Activated T-cell treated with anti-CD3 and anti-CD28 coated beads, Interleukin-2, amount 50 U/mL, for 1 hour (primary cell): Measurements from ENCODE around the gene AGBL4.

ENCODE experiments used
- DNase-seq: peaks from one replicate; pipeline ENCODE4 v3.0.0-alpha.2; 2020

The AGBL4 gene

DNA sequence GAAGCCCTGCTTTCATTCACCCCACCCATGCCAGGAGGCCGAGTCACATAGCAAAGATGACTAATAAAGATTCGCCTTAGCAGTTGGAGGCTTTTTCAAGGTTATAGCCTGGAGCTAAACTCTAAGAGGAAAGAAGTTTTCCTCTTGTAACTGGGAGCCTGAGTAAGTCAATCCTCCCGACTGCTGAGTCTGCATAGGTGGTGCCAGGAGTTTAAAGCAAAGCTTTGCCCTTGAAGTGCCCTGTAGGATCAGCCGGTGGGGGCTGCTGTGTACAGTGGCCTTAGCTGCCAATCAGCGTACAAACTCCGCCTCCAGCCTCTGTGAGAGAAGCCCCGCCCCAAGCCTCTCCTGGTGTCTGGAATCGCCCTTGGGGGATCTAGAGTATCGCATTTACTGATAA lies 1404.2 kb downstream of the AGBL4 start:
- DNase-seq, result no peak

DNA sequence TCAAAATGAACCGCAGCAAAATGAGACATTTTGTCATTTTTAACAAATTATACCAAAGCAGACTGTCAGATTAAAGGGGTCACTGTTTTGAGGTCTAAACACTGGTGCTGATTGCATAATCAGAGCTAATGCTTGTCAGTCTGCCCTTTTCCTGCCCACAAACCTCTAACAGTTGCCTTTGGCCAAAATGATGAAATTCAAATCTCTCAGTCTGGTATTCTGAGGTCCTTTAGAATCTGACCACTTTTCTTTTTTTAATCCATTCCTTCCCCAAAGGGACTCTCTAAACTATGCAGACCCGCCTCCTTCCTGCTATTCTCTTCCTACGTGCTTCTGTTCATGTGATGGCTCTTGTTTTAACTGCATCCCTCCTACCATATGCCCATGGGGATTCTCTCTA lies 1406.5 kb downstream of the AGBL4 start:
- no peak for DNase-seq

DNA sequence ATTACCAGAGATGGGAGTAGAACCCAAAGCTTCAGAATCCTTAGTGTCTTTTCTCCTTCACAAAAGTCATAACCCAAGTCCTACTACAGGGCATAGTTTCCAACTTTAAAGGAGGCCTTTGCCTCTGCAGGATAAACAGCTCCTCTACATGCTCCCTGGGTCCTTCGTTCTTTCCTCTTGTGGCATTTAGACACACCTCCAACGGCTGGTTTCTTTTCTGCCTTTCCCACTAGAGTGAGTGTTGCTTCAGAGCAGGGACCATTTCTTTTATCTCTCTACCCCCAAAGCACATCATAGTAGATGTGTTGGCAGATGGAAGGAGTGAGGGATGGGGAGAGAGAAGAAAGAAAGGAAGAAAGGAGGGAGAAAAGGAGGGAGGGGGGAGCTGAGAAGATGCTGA lies 1407.0 kb downstream of the AGBL4 start:
- no peak for DNase-seq

DNA sequence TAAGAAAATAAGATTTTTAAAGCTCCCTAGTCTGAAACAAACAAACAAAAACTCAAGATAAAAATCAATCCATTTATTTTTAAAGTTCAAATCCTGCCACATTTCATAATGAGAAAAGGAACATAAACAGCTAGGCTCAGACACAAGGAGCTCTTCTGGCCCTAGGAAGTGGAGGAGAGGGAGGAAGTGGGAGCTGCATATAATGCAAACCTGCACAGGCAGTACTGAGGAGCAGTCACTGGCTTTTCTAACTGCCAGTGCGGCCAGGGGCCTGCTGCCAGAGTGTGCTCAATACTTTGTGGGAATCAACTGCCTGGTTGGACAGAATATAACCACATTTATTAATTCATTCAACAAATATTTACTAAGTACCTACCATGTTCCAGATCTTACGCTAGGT lies 1411.9 kb downstream of the AGBL4 start:
- DNase-seq, result no peak

DNA sequence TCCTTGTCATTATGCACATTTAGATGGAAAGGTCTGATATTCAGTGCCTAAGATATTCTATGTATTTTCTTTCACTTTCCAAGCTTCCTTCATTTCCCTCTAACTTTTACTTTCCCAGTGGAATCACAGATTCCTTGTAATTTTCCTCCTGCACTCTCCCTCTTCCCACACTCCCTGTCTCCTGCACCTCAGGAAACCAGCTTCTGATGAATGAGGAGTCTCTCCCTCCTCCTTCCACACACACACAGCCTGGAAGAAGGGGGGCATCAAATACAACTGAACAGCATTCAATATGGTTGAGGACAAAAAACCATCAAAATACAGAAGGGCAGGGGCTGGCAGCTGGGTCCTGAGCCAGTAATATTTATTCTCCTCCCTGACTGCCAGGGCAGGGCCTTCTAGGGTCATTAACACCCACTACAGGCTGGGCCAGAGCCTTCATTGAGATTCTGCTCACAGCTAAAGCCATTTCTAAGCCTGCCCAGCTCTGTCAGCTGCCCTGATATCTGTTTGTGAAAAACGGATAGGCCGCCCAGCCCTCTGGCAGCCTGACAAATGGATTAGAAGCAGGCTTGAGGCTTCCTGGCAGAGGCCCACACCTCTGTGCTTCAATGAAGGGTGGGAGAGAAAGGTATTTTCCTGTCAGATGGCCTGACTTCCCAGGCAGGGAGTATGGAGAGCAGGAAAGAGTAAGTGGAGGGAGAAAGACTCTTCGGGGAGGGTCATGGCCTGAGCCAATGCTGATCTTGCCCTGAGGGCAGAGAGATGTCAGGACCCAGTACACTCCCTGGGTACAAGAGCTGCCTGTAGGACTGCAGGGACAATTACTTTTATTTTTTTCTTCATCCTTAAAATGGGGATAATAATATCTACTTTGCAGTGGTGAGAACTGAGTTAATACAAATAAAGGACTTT lies 1412.9 kb downstream of the AGBL4 start:
- DNase-seq, result no peak

DNA sequence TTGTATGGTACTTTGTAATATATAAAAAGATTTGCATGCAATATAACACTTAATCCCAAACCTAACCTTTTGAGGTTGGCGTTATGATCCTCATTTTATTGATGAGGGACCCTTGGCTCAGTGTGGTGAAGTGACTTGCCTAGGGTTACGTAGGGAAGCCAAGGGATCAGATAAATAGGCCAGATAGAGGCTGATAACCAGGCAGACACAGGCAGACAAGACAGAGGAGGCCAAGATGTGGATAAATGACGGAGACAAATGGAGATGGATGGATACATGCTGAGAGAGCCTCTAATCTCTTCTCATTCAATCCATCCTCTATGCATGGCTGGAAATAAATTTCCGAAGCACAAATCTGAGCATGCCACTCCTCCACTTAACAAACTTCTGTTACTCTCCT lies 1414.9 kb downstream of the AGBL4 start:
- DNase-seq, result no peak

DNA sequence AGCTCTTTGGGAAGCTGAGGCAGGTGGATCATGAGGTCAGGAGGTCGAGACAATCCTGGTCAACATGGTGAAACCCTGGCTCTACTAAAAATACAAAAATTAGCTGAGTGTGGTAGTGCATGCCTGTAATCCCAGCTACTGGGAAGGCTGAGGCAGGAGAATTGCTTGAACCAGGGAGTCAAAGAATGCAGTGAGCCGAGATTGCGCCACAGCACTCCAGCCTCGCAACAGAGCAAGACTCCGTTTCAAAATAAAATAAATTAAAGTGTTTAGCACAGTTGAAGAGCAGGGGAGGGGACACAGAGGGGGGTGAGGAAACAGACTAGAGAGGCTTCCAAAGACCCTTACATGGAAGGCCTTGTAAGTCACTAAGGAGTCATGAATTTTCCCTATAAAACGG lies 1420.5 kb downstream of the AGBL4 start:
- no peak for DNase-seq

DNA sequence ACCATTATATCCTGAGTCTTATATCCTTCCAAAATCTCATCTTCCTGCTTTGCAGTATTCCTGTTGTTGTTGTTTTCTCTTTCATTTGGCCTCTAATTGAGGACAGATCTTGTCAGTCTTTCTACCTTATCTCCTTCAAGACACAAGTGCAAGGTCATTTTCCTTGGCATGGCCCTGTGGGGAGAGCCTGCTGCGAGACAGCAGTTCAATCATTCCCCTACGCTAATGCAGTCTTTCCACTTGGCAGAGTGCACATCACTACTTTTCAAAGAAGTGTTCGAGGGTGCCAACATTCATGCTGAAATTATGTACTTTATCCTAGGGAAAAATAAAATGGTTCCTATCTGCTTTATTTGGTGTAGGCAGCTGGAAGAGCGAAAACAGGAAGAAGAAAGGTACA lies 1421.4 kb downstream of the AGBL4 start:
- DNase-seq, result no peak

DNA sequence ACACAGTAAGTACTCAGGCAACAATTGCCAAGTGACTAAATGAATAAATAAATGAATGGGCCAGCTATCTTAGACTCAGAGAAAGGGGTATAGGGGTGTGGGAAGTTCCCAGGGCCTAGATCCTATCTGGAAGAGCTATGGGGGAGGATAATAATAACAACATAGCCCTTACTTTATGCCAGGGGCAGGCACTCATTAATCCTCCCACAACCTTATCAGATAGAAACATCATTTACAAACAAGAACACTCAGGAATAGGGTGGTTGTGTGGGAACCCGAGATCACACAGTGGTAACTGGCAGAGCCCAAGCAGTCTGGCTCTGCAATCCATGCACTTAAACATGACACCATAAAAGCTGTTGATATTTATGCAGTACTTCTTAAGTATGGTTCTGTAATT lies 1423.6 kb downstream of the AGBL4 start:
- no peak for DNase-seq

DNA sequence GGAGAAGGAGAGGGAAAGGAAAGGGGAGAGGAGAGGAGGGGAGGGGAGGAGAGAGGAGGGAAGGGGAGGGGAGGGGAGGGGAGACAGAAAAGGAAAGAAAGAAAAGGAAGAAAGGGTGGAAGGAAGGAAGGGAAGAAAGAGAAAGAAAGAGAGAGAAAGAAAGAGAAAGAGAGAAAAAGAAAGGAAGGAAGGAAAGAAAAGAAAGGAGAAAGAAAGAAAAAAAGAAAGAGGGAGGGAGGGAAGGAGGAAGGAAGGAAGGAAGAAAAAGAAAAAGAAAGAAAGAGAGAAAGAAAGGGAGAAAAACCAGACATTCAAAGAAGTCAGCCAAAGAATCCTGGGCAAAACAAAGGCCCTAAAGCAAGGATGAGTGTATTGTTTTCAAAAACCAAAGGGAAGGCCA lies 1426.1 kb downstream of the AGBL4 start:
- no peak for DNase-seq

DNA sequence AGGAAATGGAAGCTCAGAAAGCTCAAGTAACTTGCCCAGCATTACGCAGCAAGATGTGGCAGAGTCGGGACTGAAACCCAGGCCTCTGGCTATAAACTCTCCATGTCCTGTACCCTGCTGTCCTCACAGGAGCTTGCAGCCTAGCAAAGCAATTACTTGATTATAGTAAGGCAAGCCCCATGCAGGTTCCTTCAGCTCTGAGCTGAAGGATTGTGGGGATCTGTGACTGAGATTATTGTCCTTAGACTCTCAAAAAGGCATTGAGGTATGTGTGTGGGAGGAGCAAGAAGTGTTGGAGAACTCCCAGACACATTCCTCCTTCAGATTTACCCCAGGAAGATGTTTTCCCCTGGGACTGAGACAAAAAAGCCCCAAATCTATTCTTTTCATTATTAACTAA lies 1427.7 kb downstream of the AGBL4 start:
- DNase-seq, result no peak

DNA sequence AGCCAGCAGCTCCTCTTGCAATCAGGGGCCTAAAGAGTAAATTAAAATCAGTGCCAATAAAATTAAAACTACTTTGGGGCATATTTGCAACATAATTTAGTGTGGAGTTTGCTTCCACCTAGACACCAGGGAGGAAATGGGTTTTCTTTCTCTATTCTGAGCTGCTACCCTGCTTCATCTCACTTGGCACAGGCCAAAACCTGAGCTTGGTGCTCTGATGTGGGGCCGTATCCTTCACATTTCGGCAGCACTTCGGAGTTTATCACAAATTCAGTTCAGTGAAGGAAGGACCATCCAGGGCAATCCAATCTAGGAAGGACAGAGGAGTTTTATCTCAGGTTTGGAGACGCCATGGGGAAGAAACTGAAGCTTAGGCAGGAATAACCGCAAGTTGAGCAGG lies 1428.1 kb downstream of the AGBL4 start:
- DNase-seq, result no peak

DNA sequence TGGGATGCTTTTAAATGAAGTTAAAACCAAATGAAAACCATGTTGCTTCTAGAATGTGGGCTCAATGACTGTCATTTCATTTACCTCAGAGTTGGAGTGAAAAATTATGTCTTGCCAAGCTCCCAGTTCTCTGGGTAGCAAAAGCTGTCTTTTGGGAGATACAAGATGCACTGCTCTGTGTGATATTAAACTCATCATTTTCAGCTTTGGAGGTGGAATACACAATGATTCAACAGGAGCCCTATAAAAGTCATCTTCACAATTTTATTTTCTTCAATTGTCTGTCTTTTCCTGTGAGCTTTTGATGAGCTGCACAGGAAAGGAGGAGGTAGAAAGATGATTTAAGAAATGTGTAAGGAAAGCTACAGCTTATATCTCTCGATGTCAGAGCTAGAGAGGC lies 1431.4 kb downstream of the AGBL4 start:
- DNase-seq, result no peak

DNA sequence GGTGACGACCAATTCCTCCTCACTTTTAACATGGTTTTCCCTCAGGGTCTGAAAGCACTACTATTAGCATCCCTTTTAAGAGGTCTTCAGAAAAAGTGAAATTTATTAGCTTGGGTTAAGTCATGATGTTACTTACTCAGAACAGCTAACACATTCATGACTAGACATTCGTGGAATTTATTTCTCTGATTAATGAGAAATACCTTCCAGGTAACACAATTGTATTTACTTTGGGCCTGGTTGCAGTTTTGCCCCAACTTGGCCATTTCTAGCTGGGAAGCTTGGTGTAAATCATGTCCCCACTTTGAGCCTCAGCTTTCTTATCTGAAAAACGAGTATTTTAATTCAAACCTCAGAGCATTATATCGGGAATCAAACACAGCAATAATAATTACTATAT lies 1432.6 kb downstream of the AGBL4 start:
- no peak for DNase-seq

DNA sequence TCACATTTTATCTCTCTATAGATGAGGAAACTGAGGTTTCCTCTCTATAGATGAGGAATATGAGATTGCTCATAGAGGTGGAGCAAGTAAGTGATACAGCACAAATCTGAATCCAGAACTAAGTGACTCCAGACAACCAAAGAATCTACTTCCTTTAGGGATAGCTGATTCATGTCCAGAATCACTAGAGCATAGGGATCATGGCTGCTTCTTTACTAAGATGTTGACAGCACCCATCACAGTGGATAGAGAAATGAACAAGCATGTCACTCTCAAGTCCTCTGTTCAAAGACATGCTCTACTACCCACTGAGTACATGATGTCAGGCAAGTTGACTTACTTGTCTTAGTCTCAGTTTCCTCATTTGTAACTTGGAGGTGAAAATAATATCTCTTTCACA lies 1435.7 kb downstream of the AGBL4 start:
- DNase-seq, result no peak

DNA sequence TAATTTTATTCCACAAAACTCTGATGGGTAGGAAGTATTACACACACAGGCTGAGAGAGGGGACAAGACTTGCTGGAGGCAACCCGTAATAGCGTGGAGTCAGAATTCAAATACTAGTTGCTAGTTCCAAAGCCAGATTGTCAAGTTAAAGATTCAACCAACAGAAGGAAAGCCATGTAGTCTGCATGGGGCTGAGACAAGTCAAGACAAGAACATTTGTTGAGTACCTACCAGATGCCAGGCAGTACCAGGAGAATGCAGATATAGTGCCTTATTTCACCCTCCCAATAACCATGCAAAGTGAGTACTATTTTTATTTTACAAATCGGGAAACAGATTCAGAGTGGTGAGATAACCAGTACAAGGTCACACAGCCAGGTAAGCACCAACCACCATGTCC lies 1441.3 kb downstream of the AGBL4 start:
- DNase-seq, result no peak

DNA sequence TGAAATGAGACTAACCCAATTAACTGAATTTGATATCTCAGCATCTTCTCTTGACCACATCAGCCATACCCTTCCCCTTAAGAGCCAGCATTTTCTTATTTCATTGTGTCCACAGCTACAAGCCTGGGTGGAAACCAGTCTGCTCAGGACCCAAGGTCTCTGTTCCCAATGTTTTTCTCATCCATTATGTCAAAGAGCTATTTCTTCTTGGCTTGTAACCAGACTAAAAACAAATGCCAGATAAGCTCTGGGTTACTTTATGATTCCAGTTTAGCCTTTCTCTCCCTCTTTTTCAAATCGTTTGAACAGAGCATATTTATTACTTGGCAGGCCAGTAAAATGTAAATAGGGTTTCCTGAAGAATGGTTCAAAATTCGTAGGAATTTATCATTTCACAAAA lies 1442.5 kb downstream of the AGBL4 start:
- DNase-seq, result no peak

DNA sequence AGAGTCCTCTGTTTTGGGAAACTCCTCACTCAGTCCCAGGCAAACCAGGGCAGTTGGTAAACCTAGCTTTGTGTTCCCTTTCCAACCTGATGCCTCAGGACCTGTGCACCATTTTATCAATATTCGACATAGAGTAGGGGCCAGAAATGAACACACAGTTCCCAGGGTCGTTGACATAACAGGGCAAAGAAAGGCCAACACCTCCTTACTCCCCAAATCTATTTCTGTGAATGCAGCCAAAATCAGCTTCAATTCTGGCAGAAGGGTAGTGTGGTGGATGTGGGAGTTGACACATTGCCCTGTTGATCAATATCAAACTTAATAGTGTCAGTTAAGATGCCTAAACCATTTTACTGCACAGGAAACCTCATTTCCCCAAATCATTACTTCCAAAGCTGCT lies 1447.2 kb downstream of the AGBL4 start:
- no peak for DNase-seq

DNA sequence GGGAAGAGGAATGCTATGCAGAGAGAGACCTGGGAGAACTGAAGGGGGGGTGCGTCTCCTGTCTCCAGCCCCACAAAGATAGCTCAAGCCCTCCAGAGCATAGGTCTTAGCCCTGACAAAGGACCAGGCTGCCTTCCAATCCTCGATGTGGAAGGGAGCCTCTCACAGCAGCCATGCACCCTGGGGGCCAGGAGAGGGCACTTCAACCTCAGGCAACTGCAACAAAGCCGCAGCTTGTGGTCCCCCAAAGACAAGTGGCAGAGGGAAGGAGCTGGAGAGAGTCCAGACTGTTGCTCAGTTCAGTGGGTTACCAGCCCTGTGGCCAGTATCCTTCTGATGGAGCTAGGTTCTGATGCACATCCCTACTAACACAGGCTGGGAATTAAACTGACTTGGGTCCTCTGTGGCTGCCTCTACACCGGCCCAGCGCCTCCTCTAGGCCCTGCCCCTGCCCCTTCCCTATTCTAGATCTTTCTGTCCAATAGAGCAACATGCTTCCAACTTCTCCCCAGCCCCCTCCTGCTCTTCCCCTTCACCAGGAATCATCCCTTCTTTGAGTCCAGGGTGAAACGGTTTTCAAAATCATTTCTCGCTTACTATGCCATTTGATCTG lies 1451.0 kb downstream of the AGBL4 start:
- no peak for DNase-seq

DNA sequence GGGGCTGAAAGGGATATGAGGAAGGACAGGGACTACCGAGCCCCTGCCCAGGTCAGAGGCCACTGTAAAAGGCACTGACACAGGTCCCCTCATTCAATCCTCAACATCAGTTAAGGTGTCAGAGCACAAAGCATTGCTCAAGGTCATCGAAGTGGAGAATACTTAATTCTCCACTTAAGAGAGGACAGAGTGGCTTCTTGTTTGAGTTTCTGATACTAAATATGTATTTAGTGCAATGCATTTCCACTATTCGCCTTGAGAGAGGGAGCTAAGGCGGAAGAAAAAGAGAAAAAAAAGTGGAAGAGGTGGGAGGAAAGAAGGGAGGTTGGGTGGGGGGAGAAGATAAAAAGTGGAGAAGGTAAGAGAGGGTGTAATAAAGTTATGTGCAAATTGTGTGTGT lies 1451.6 kb downstream of the AGBL4 start:
- DNase-seq, result no peak

DNA sequence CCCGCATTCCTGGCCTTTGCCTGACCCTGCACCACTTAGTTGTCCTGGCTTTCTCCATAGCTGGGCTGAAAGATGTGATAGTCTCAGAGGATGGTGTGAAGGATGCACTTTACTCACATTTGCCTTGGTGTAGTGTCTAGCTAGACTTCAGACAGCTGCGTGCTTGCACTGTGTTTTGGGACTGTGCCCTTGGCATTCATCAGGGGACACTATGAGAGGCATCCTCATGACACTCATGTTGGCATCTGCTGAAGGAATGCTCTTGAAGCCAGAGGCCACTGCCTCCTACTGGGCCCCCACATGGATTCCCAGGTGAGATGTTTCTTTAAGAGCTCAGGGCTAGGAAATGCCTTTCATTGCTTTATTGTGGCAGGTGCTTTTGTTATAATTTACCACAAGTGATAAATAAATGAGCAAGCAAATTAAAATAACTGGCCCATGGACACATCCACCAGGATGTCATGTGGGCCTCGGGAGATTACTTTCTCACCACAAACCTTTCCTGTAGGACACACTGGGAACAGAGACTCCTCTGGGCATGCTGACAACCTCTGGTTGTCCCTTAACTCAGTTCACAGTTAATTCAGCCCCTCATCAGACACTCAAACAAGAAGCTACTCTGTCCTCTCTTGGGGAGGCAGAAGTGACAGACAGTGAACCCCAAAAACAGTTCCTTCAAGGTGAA lies 1452.3 kb downstream of the AGBL4 start:
- DNase-seq, result no peak

DNA sequence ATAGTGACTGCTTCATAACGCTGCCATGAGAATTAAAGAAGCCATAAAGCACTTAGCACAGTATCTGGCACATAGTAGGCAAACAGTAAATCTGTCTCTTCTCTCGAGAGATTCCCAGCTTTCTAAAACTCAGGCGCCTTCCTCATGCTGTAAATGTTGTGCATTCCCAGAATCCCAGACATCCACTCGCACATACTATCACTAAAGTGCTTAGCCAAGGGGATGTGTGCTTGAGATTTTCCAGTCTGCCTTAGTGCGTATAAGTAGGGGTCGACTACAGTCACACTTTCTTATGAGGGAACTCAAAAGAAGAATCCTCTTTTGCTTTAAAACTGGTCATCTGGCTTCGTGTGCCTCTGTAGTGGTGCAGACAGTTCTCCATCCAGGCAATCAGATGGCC lies 1453.2 kb downstream of the AGBL4 start:
- no peak for DNase-seq

DNA sequence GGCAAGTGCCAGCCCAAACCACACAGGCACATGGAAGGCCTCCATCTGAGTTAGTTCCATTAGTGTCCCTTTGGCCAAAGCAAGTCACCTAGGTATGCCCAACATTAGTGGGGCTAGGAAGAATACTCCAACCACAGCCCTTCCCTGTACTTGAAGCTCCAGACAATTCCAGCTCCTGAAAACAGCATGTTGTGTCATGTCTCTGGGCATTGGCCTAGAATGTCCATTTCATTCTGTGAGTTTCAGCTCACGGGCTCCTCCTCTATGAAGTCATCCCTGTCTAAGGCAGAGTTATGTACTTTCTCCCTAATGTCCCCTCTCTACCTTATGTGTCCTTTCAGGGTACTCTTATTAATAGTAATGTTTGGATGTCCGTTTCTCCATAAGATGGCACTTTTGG lies 1455.3 kb downstream of the AGBL4 start:
- DNase-seq, result no peak

DNA sequence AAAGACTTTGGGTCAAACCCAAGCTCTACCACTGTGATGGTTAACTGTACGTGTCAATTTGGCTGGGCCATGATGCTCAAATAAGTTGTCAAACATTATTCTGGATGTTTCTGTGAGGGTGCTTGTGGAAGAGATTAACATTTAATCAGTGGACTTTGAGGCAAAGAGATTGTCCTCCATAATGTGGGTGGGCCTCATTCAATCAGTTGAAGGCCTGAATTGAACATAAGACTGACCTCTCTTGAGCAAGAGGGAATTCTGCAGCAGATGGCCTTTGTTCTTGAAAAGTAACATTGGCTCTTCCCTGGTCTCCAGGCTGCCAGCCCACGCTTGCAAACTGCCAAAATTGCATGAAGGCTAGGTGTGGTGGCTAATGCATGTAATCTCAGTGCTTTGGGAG lies 1457.3 kb downstream of the AGBL4 start:
- DNase-seq, result no peak
